Thoracic aorta (tissue), 2 donors: ENCODE results near the gene SPZ1. TPM values are rescaled to one million over a fixed set of nuclear protein-coding genes. Genes with fewer than 3 reads are reported as not detected.
"Not testable (repeated sequence)": the region's sequence is repeated elsewhere in the genome, so short reads cannot be mapped to it uniquely, and the experiment has no call there.

Source experiments
- ATAC-seq: fragments of 150-250 bp; one replicate; pipeline ENCODE4 v1.8.0; 2017; ENCODE audit warnings: low read depth; ENCODE audit not compliant: insufficient number of reproducible peaks, low FRiP score
- DNase-seq: peaks from one replicate; pipeline ENCODE4 v3.0.0-alpha.2; 2020; ENCODE audit warnings: low spot score
- H3K27ac ChIP-seq, 2 donors: fragments of 200-600 bp; sonication (generic); 1 replicate in 1 of 2; 2 replicates in 1 of 2; pipeline ENCODE4 v1.5.1; 2016; ENCODE audit warnings: mild to moderate bottlenecking in 2 of 2, moderate library complexity in 2 of 2
- H3K27me3 ChIP-seq: fragments of 200-600 bp; sonication (generic); replicated peaks from 2 replicates; pipeline ENCODE4 v1.6.0; 2016; ENCODE audit warnings: mild to moderate bottlenecking; ENCODE audit not compliant: insufficient read depth
- H3K36me3 ChIP-seq: fragments of 200-600 bp; sonication (generic); one replicate; pipeline ENCODE4 v1.5.1; 2016
- H3K4me1 ChIP-seq, 2 donors: fragments of 200-600 bp; sonication (generic); 1 replicate in 1 of 2; 2 replicates in 1 of 2; pipeline versions ENCODE4 v1.5.1 to v1.6.0; 2016; ENCODE audit warnings: low read depth in 2 of 2, mild to moderate bottlenecking in 1 of 2; ENCODE audit not compliant: control insufficient read depth in 1 of 2
- H3K4me3 ChIP-seq: fragments of 200-600 bp; sonication (generic); 2 replicates; pipeline ENCODE4 v1.5.1; 2016; ENCODE audit warnings: mild to moderate bottlenecking
- H3K9me3 ChIP-seq: fragments of 200-600 bp; sonication (generic); 2 replicates; pipeline ENCODE4 v1.5.1; 2016
- total RNA-seq, 2 donors: library from RNA; depleted of rRNA; stranded (reverse); fragments of >200 nt; gene quantifications; one replicate each; pipeline versions ENCODE4 v1.1.0 to v1.2.3, GENCODE V29; 2016
- TF ChIP-seq, protein P1 (sequence below): fragments of 200-600 bp; sonication (generic); IDR thresholded peaks from one replicate; pipeline ENCODE4 v1.5.1; 2019; ENCODE audit warnings: antibody characterized with exemption

Gene SPZ1
- total RNA-seq, 2 donors from 2014 or later: not detected

DNA sequence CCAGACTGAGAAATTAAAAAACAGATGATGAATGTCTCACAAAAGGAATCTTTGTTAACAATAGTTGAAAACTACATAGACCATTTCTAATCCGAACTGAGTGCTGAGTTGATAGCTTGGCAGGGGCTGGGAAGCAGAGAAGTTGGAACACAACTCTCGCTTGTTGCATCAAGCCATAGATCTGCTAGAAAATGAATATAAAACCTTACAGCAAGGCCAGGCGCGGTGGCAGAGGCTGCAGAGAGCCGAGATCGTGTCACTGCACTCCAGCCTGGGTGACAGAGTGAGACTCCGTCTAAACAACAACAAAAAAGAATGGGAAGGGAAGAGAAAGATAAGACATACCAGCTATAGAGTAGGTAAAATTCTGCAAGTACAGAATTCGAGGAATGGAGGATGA, 28.0 kb upstream of the SPZ1 start:
- TF ChIP-seq, protein P1, sequence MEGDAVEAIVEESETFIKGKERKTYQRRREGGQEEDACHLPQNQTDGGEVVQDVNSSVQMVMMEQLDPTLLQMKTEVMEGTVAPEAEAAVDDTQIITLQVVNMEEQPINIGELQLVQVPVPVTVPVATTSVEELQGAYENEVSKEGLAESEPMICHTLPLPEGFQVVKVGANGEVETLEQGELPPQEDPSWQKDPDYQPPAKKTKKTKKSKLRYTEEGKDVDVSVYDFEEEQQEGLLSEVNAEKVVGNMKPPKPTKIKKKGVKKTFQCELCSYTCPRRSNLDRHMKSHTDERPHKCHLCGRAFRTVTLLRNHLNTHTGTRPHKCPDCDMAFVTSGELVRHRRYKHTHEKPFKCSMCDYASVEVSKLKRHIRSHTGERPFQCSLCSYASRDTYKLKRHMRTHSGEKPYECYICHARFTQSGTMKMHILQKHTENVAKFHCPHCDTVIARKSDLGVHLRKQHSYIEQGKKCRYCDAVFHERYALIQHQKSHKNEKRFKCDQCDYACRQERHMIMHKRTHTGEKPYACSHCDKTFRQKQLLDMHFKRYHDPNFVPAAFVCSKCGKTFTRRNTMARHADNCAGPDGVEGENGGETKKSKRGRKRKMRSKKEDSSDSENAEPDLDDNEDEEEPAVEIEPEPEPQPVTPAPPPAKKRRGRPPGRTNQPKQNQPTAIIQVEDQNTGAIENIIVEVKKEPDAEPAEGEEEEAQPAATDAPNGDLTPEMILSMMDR: no peak

DNA sequence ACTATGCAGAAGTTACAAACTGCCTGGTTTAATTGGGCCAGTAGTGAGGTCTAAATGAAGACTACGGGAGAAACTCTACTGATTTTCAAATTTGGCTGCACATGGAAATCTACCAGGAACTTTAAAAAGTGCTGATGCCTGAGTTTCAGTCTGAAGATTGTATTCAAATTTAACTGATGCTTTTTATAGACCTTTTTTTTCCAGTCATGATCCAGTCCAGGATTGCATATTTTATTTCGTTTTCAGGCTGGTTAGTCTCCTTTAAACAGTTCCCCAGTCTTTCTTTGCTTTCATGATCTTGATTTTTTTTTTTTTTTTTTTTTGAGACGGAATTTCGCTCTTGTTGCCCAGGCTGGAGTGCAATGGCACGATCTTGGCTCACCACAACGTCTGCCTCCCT, 23.7 kb upstream of the SPZ1 start:
- H3K36me3 ChIP-seq: no peaks in the 10 kb centered on the region
- H3K4me1 ChIP-seq: peaks cover 0 to 6% of the 10 kb centered on the region in 2 donors
- H3K27me3 ChIP-seq: no peaks in the 10 kb centered on the region
- TF ChIP-seq, protein P1: no peak
- H3K4me3 ChIP-seq: peak overlapping the region; percentile 27
- H3K9me3 ChIP-seq: no peaks in the 10 kb centered on the region
- no peak for DNase-seq
- peak overlapping the region in 1 of 2 donors; percentile 0 for H3K27ac ChIP-seq
- no peak for ATAC-seq

More for the DNA sequence above, 28.0 kb upstream of the SPZ1 start:
- DNase-seq (no peak), ATAC-seq (no peak)
- Histone ChIP-seq H3K27ac (no peak overlapping the region), H3K27me3 (no peaks in the 10 kb centered on the region), H3K9me3 (no peaks in the 10 kb centered on the region), H3K36me3 (no peaks in the 10 kb centered on the region), H3K4me1 (peaks cover 0 to 6% of the 10 kb centered on the region in 2 donors), H3K4me3 (no peak overlapping the region)

DNA sequence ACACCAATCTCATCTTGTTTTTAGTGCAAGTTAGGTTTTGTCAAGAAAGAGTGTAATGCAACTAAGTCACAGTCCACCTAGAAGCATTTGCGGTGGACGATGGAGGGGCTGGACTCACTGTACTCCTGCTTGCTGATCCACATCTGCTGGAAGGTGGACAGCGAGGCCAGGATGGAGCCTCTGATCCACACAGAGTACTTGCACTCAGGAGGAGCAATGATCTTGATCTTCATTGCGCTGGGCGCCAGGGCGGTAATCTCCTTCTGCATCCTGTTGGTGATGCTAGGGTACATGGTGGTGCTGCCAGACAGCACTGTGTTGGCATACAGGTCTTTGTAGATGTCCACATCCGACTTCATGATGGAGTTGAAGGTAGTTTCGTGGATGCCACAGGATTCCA, 20.2 kb upstream of the SPZ1 start:
- no peaks in the 10 kb centered on the region for H3K27me3 ChIP-seq
- H3K9me3 ChIP-seq: no peaks in the 10 kb centered on the region
- H3K36me3 ChIP-seq: no peaks in the 10 kb centered on the region
- H3K27ac ChIP-seq: no peak overlapping the region
- peaks cover 0 to 6% of the 10 kb centered on the region in 2 donors for H3K4me1 ChIP-seq
- TF ChIP-seq, protein P1: no peak
- H3K4me3 ChIP-seq: no peak overlapping the region
- DNase-seq (no peak), ATAC-seq (no peak)

DNA sequence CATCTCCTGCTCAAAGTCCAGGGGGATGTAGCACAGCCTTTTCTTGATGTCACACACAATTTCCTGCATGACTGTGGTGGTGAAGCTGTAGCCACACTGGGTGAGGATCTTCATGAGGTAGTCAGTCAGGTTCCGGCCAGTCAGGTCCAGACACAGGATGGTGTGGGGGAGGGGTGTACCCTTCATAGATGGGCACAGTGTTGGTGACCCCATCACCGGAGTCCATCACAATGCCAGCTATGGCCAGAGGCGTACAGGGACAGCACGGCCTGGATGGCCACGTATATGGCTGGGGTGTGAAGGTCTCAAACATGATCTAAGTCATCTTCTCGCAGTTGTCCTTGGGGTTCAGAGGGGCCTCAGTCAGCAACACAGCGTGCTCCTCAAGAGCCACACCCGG, 19.7 kb upstream of the SPZ1 start:
- Histone ChIP-seq H3K9me3 (no peaks in the 10 kb centered on the region), H3K27ac (no peak overlapping the region), H3K36me3 (no peaks in the 10 kb centered on the region), H3K4me1 (peaks cover 0 to 6% of the 10 kb centered on the region in 2 donors), H3K4me3 (no peak overlapping the region), H3K27me3 (no peaks in the 10 kb centered on the region)
- TF ChIP-seq, protein P1: no peak
- DNase-seq: no peak
- ATAC-seq: no peak

DNA sequence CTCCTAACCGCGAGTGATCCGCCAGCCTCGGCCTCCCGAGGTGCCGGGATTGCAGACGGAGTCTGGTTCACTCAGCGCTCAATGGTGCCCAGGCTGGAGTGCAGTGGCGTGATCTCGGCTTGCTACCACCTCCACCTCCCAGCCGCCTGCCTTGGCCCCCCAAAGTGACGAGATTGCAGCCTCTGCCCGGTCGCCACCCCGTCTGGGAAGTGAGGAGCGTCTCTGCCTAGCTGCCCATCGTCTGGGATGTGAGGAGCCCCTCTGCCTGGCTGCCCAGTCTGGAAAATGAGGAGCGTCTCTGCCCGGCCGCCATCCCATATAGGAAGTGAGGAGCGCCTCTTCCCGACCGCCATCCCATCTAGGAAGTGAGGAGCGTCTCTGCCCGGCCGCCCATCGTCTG, 19.0 kb upstream of the SPZ1 start:
- H3K27me3 ChIP-seq, H3K4me3 ChIP-seq, H3K9me3 ChIP-seq, H3K4me1 ChIP-seq, H3K36me3 ChIP-seq, DNase-seq, H3K27ac ChIP-seq, ATAC-seq: not testable (repeated sequence)

DNA sequence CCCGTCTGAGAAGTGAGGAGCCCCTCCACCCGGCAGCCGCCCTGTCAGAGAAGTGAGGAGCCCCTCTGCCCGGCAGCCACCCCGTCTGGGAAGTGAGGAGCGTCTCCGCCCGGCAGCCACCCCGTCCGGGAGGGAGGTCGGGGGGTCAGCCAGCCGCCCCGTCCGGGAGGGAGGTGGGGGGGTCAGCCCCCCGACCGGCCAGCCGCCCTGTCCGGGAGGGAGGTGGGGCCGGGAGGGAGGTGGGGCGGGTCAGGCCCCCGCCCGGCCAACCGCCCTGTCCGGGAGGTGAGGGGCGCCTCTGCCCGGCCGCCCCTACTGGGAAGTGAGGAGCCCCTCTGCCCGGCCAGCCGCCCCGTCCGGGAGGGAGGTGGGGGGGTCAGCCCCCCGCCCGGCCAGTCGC, 18.5 kb upstream of the SPZ1 start:
- H3K27me3 ChIP-seq, H3K4me3 ChIP-seq, ATAC-seq, DNase-seq, H3K4me1 ChIP-seq, H3K9me3 ChIP-seq, H3K27ac ChIP-seq, H3K36me3 ChIP-seq: not testable (repeated sequence)
